H1 (cell line): ENCODE data around the gene EIF2S2. TPM values are rescaled to one million over a fixed set of nuclear protein-coding genes. Genes with fewer than 3 reads are reported as not detected.

Experiments
- CTCF ChIA-PET: fragments of 300-600 bp; sonication (Branson Sonifier 250); formaldehyde crosslinking; loops from one replicate; lab custom pipeline; 2021; ENCODE audit not compliant: partially characterized antibody; lab: Charles Lee
- POLR2A ChIA-PET: fragments of 300-600 bp; sonication (Branson Sonifier 250); formaldehyde crosslinking; loops from one replicate; lab custom pipeline; 2021; ENCODE audit warnings: inconsistent platforms; ENCODE audit not compliant: partially characterized antibody; lab: Charles Lee
- DNase-seq, 2 experiments: peaks; one replicate each; pipeline versions ENCODE4 v3.0.0 to v3.0.0-alpha.2; 2010 to 2022; ENCODE audit warnings: low spot score in 2 of 2, low read depth in 1 of 2, mixed read lengths in 1 of 2
- FAIRE-seq: peaks from 2 replicates; lab custom pipeline; 2011; peaks lifted over from hg19 to GRCh38; lab: Jason Lieb, UNC
- H2AFZ ChIP-seq: 2 replicates; pipeline ENCODE4 v1.8.1; 2012; ENCODE audit warnings: low read length, inconsistent platforms
- H2AK5ac ChIP-seq: 2 replicates; pipeline ENCODE4 v1.6.1; 2013; ENCODE audit warnings: low read depth, low read length
- H2BK120ac ChIP-seq: replicated peaks from 2 replicates; pipeline ENCODE3; 2013; ENCODE audit warnings: low read depth, low read length, inconsistent platforms
- H2BK12ac ChIP-seq: 2 replicates; pipeline ENCODE4 v1.6.1; 2013; ENCODE audit warnings: low read depth, low read length
- H2BK15ac ChIP-seq: 2 replicates; pipeline ENCODE4 v1.6.1; 2013; ENCODE audit warnings: low read length
- H2BK20ac ChIP-seq: 2 replicates; pipeline ENCODE4 v1.6.1; 2013; ENCODE audit warnings: low read length
- H2BK5ac ChIP-seq: 2 replicates; pipeline ENCODE4 v1.6.1; 2013; ENCODE audit warnings: low read depth, low read length
- H3K14ac ChIP-seq: 2 replicates; pipeline ENCODE4 v1.6.1; 2013; ENCODE audit warnings: inconsistent platforms; ENCODE audit not compliant: insufficient read length
- H3K18ac ChIP-seq: 2 replicates; pipeline ENCODE4 v1.6.1; 2013; ENCODE audit warnings: low read length; ENCODE audit errors: extremely low read depth
- H3K23ac ChIP-seq: 2 replicates; pipeline ENCODE4 v1.6.1; 2013; ENCODE audit warnings: inconsistent platforms; ENCODE audit not compliant: insufficient read length
- H3K23me2 ChIP-seq: 2 replicates; pipeline ENCODE4 v1.6.1; 2013; ENCODE audit warnings: low read depth, low read length
- H3K27ac ChIP-seq: 2 replicates; pipeline ENCODE4 v1.6.1; 2011; ENCODE audit warnings: low read depth, low read length, inconsistent platforms
- H3K27me3 ChIP-seq, 4 experiments: replicated peaks in 1 of 4; 1 replicate in 1 of 4; 2 replicates in 3 of 4; pipeline versions ENCODE4 v1.6.1 to v1.8.1; 2011 to 2013; ENCODE audit warnings: low read length in 3 of 4, mild to moderate bottlenecking in 3 of 4, inconsistent platforms in 2 of 4, mixed read lengths in 2 of 4, moderate library complexity in 1 of 4; ENCODE audit not compliant: control insufficient read depth in 3 of 4, insufficient read depth in 3 of 4; ENCODE audit errors: extremely low read depth in 1 of 4
- H3K36me3 ChIP-seq, 4 experiments: 2 replicates each; pipeline versions ENCODE4 v1.6.1 to v1.8.1; 2011 to 2013; ENCODE audit warnings: mild to moderate bottlenecking in 4 of 4, low read length in 3 of 4, moderate library complexity in 2 of 4, control low read depth in 1 of 4, inconsistent platforms in 1 of 4; ENCODE audit not compliant: insufficient read depth in 4 of 4, control insufficient read depth in 2 of 4
- H3K4ac ChIP-seq: replicated peaks from 2 replicates; pipeline ENCODE3; 2013; ENCODE audit warnings: low read length, low read depth, mixed read lengths, inconsistent platforms; ENCODE audit not compliant: insufficient read length
- H3K4me1 ChIP-seq, 4 experiments: replicated peaks in 1 of 4; 1 replicate in 1 of 4; 2 replicates in 3 of 4; pipeline versions ENCODE4 v1.6.1 to v1.8.1; 2011 to 2013; ENCODE audit warnings: low read length in 3 of 4, inconsistent platforms in 2 of 4, mixed read lengths in 1 of 4; ENCODE audit not compliant: insufficient read depth in 4 of 4, control insufficient read depth in 3 of 4
- H3K4me2 ChIP-seq, 2 experiments: 2 replicates each; pipeline versions ENCODE4 v1.6.1 to v1.8.1; 2011 to 2013; ENCODE audit warnings: low read depth in 2 of 2, low read length in 2 of 2, control low read depth in 1 of 2, inconsistent platforms in 1 of 2, mild to moderate bottlenecking in 1 of 2; ENCODE audit not compliant: insufficient read depth in 1 of 2
- H3K4me3 ChIP-seq, 4 experiments: fragments of 200-600, 300-600 bp in 1 of 4; sonication (generic), shearing (Covaris generic), sonication (Bioruptor Twin) in 1 of 4; 2 replicates each; pipeline versions ENCODE4 v1.5.1 to v1.8.1; 2011 to 2016; ENCODE audit warnings: low read length in 4 of 4, low read depth in 3 of 4, control low read depth in 2 of 4, inconsistent platforms in 2 of 4, mild to moderate bottlenecking in 2 of 4, mixed read lengths in 1 of 4, moderate library complexity in 1 of 4; ENCODE audit not compliant: insufficient read depth in 2 of 4; ENCODE audit errors: extremely low read depth in 1 of 4
- H3K56ac ChIP-seq: replicated peaks from 2 replicates; pipeline ENCODE3; 2013; ENCODE audit warnings: low read depth, mild to moderate bottlenecking, mixed read lengths, low read length, inconsistent platforms; ENCODE audit not compliant: insufficient read length
- H3K79me1 ChIP-seq: 2 replicates; pipeline ENCODE4 v1.6.1; 2013; ENCODE audit warnings: low read depth, low read length, control low read depth
- H3K79me2 ChIP-seq, 2 experiments: 2 replicates each; pipeline versions ENCODE4 v1.6.1 to v1.8.1; 2012 to 2013; ENCODE audit warnings: low read length in 2 of 2, mild to moderate bottlenecking in 2 of 2, inconsistent platforms in 1 of 2; ENCODE audit not compliant: insufficient read depth in 2 of 2, control insufficient read depth in 1 of 2
- H3K9ac ChIP-seq, 4 experiments: replicated peaks in 1 of 4; 1 replicate in 1 of 4; 2 replicates in 3 of 4; pipeline versions ENCODE4 v1.6.1 to v1.8.1; 2011 to 2013; ENCODE audit warnings: low read depth in 3 of 4, low read length in 3 of 4, control low read depth in 2 of 4, mild to moderate bottlenecking in 2 of 4, moderate library complexity in 2 of 4, inconsistent platforms in 1 of 4; ENCODE audit errors: extremely low read depth in 1 of 4
- H3K9me3 ChIP-seq, 2 experiments: 2 replicates each; pipeline versions ENCODE4 v1.6.1 to v1.8.1; 2012 to 2013; ENCODE audit warnings: mild to moderate bottlenecking in 2 of 2, moderate library complexity in 2 of 2, control low read depth in 1 of 2, inconsistent platforms in 1 of 2, low read depth in 1 of 2, low read length in 1 of 2, mixed read lengths in 1 of 2; ENCODE audit not compliant: insufficient read depth in 2 of 2
- H4K20me1 ChIP-seq, 2 experiments: replicated peaks in 1 of 2; 2 replicates each; pipeline versions ENCODE3 to v1.8.1; 2011 to 2013; ENCODE audit warnings: inconsistent platforms in 2 of 2, low read length in 2 of 2, mild to moderate bottlenecking in 1 of 2; ENCODE audit not compliant: insufficient read depth in 2 of 2, control insufficient read depth in 1 of 2
- H4K5ac ChIP-seq: 2 replicates; pipeline ENCODE4 v1.6.1; 2013; ENCODE audit warnings: low read length, low read depth, mixed read lengths, inconsistent platforms; ENCODE audit not compliant: insufficient read length
- H4K8ac ChIP-seq: 2 replicates; pipeline ENCODE4 v1.8.0; 2013; ENCODE audit warnings: mild to moderate bottlenecking, moderate library complexity, low read length, inconsistent platforms; ENCODE audit not compliant: insufficient read depth; ENCODE audit errors: extremely low read depth
- H4K91ac ChIP-seq: replicated peaks from 2 replicates; pipeline ENCODE3; 2013; ENCODE audit warnings: low read length, mixed read lengths, inconsistent platforms; ENCODE audit not compliant: insufficient read length
- CBX5 ChIP-seq: fragments of 300-800, 300-1000 bp; sonication (generic); IDR thresholded peaks from 2 replicates; pipeline ENCODE4 v1.7.1; 2016; ENCODE audit warnings: antibody characterized with exemption, low read length, low read depth
- KDM1A ChIP-seq: fragments of 200-600, 300-600 bp; sonication (generic); IDR thresholded peaks from 2 replicates; pipeline ENCODE4 v1.7.1; 2016; ENCODE audit warnings: mild to moderate bottlenecking, low read length, borderline replicate concordance
- POLR2A ChIP-seq, 2 experiments: IDR thresholded peaks; 1 replicate in 1 of 2; 2 replicates in 1 of 2; pipeline ENCODE4 v1.6.1; 2011; ENCODE audit warnings: low read depth in 2 of 2, low read length in 2 of 2, mild to moderate bottlenecking in 2 of 2; ENCODE audit errors: control extremely low read depth in 1 of 2
- WGBS, 2 experiments: shearing (Covaris generic) in 1 of 2; methylation state at CpG; one replicate each; pipeline versions ENCODE4 v1.1.6 to v1.1.7; 2013 to 2015; ENCODE audit warnings: low lambda C conversion rate in 2 of 2, mixed read lengths in 2 of 2, inconsistent platforms in 1 of 2, low coverage in 1 of 2, missing lambda C conversion rate in 1 of 2; ENCODE audit not compliant: insufficient replicate concordance in 2 of 2, insufficient coverage in 1 of 2, insufficient read length in 1 of 2; ENCODE audit errors: extremely low coverage in 1 of 2, missing lambda C conversion rate in 1 of 2; 5-methylcytosine and 5-hydroxymethylcytosine counted together
- polyA plus RNA-seq, 7 experiments: library from polyadenylated mRNA; depleted of rRNA in 3 of 7; stranded (reverse) in 5 of 7; unstranded in 2 of 7; fragments of >200 nt in 5 of 7; fragments of 200-250 nt in 2 of 7; gene quantifications; 1 replicate in 5 of 7; 2 replicates in 1 of 7; 4 replicates in 1 of 7; pipeline versions ENCODE4 v1.2.1 to v1.2.3, GENCODE V29; 2011 to 2013; ENCODE audit warnings: missing spikeins in 2 of 7, mixed read lengths in 2 of 7
- total RNA-seq: library from RNA; stranded (reverse); fragmentation: NEBNext Ultra II Directional; extraction: Animal tissue kit (Norgen Biotek cat#: 25700); gene quantifications from 2 replicates; pipeline ENCODE4 v1.2.1, GENCODE V29; 2021

The EIF2S2 gene
- total and polyA plus RNA-seq, 2 of the 8 experiments (the other 6 are each of a cell fraction or from before 2014, with no cell fraction given): 59.5 to 142 TPM

- H3K4me1 ChIP-seq: no peaks in the 10 kb centered on the region
- no peak overlapping the region for H3K27ac ChIP-seq
- no peak overlapping the region for H2AFZ ChIP-seq
- H4K20me1 ChIP-seq: peaks cover 17 to 27% of the 10 kb centered on the region in 2 experiments
- no peak overlapping the region for H3K9ac ChIP-seq
- no peaks in the 10 kb centered on the region; a peak in 1 of 4 replicates for H3K79me2 ChIP-seq
- H4K5ac ChIP-seq: no peak overlapping the region
- H3K4me3 ChIP-seq: no peak overlapping the region
- H3K23me2 ChIP-seq: no peaks in the 10 kb centered on the region
- no peak overlapping the region for H3K14ac ChIP-seq
- no peak overlapping the region for H3K4ac ChIP-seq
- no peak overlapping the region for H2AK5ac ChIP-seq
- no peaks in the 10 kb centered on the region for H3K79me1 ChIP-seq
- no peaks in the 10 kb centered on the region for H3K9me3 ChIP-seq
- H2BK15ac ChIP-seq: no peak overlapping the region
- POLR2A ChIA-PET: interaction anchor here (1.2 to 14.0 kb wide), 6 partner anchors 12 to 254 kb away, joined by 4 to 236 read pairs (median 12); partner anchors contain the start of gene EIF2S2
- no peak overlapping the region for H4K8ac ChIP-seq
- H3K18ac ChIP-seq: no peak overlapping the region
- H2BK12ac ChIP-seq: no peak overlapping the region
- WGBS, 2 experiments: 97% methylated on average over 5 of the region's 5 CpGs; no CpG with 5 or more reads in 1 of the 2 experiments
- no peak overlapping the region for H2BK5ac ChIP-seq
- no peak overlapping the region for H3K4me2 ChIP-seq
- H3K27me3 ChIP-seq: no peaks in the 10 kb centered on the region
- H3K36me3 ChIP-seq: peaks cover 16 to 80% (median 56%) of the 10 kb centered on the region in 4 experiments
- CTCF ChIA-PET: no interaction called here
- DNase-seq: no peak
- FAIRE-seq: no peak
- no peak overlapping the region for H2BK120ac ChIP-seq
- no peak overlapping the region for H2BK20ac ChIP-seq
- H3K56ac ChIP-seq: no peak overlapping the region
- no peak overlapping the region for H4K91ac ChIP-seq
- H3K23ac ChIP-seq: no peak overlapping the region
- TF ChIP-seq CBX5 (no peak), KDM1A (no peak), POLR2A (IDR thresholded peaks at IDR 0.05; ENCODE audit: control extremely low read depth in 1 of 2, low read depth in 2 of 2, low read length in 2 of 2) (peak in 1 of 2 experiments; percentile 36; a peak in 1 of 3 replicates)
Measured at GRCh38 chr20:34089175-34089479, 22.9 kb downstream of the EIF2S2 start.
